Esophagus muscularis mucosa (tissue), 4 donors: ENCODE measurements around the gene NID1.

Experiments used
- CTCF ChIP-seq, 3 experiments: fragments of 200-600 bp in 2 of 3; fragments of 450-650 bp in 1 of 3; sonication (generic) in 2 of 3; IDR thresholded peaks; one replicate each; pipeline ENCODE4 v1.5.1; 2017 to 2019; ENCODE audit warnings: antibody characterized with exemption in 3 of 3, mild to moderate bottlenecking in 2 of 3, moderate library complexity in 1 of 3
- EP300 ChIP-seq: sonication (generic); formaldehyde crosslinking; IDR thresholded peaks from one replicate; pipeline ENCODE4 v1.6.1; 2017; ENCODE audit warnings: antibody characterized with exemption
- POLR2A ChIP-seq: fragments of 450-650 bp; IDR thresholded peaks from one replicate; pipeline ENCODE4 v1.6.1; 2017; ENCODE audit warnings: antibody characterized with exemption, moderate library complexity, mild to moderate bottlenecking, low read depth
- POLR2AphosphoS5 ChIP-seq, 2 donors: sonication (generic); formaldehyde crosslinking; IDR thresholded peaks; one replicate each; pipeline ENCODE4 v1.6.1; 2017; ENCODE audit warnings: antibody characterized with exemption in 2 of 2

- TF ChIP-seq CTCF (IDR thresholded peaks at IDR 0.05) (no peak), POLR2A (no peak), EP300 (no peak), POLR2AphosphoS5 (IDR thresholded peaks at IDR 0.05) (no peak)
Measured at GRCh38 chr1:236010443-236010842, 54.4 kb downstream of the NID1 start.
